ENCODE results near the gene KIF16B. TPM values are rescaled to one million over a fixed set of nuclear protein-coding genes. Genes with fewer than 3 reads are reported as not detected.

The KIF16B gene
- total RNA-seq, 2 donors from 2014 or later = 3.8 to 8.8 TPM

GRCh38 chr20:16312998-16313397, 260.2 kb downstream of the KIF16B start:
- no peak for ATAC-seq

GRCh38 chr20:16311756-16312155, 261.5 kb downstream of the KIF16B start:
- ATAC-seq = no peak
- Mint-ChIP-seq H3K4me1 (ENCODE audit: low read depth in 2 of 2) (peaks cover 0 to 6% of the 10 kb centered on the region in 2 donors), H3K9me3 (no peaks in the 10 kb centered on the region), H3K27ac (no peak overlapping the region), H3K27me3 (no peaks in the 10 kb centered on the region), H3K4me3 (no peak overlapping the region), H3K36me3 (peaks cover 13% of the 10 kb centered on the region)
- DNase-seq (ENCODE audit: low spot score) = no peak

More at GRCh38 chr20:16312998-16313397, 260.2 kb downstream of the KIF16B start:
- Mint-ChIP-seq H3K4me3 (no peak overlapping the region), H3K4me1 (ENCODE audit: low read depth in 2 of 2) (peaks cover 0 to 6% of the 10 kb centered on the region in 2 donors), H3K27ac (no peak overlapping the region), H3K36me3 (peaks cover 12% of the 10 kb centered on the region), H3K27me3 (no peaks in the 10 kb centered on the region), H3K9me3 (no peaks in the 10 kb centered on the region)
- no peak for DNase-seq (ENCODE audit: low spot score)

- H3K4me1 Mint-ChIP-seq (ENCODE audit: low read depth in 2 of 2) = no peaks in the 10 kb centered on the region
- H3K27ac Mint-ChIP-seq = no peak overlapping the region
- peaks cover 7% of the 10 kb centered on the region for H3K9me3 Mint-ChIP-seq
- DNase-seq (ENCODE audit: low spot score) (no peak), ATAC-seq (no peak)
- H3K27me3 Mint-ChIP-seq = no peaks in the 10 kb centered on the region
- peaks cover 22% of the 10 kb centered on the region for H3K36me3 Mint-ChIP-seq
- H3K4me3 Mint-ChIP-seq = no peak overlapping the region
Measured at GRCh38 chr20:16308754-16309153, 264.5 kb downstream of the KIF16B start.

DNA sequence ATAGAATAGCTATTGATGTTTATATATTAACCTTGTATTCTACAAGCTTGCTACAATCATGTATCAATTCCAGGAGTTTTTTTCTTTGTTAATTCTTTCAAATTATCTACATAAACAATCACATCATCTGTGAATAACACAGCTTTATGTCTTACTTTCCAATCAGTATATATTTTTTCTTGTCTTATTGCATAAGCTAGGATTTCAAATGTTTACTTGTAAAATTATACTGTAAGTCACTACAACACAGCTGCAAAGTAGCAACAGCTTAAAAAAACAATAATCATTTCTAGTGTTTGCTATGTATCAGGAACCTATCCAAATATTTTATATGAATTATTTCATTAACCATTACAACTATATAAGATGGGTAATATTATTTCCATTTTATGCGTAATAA, 270.4 kb downstream of the KIF16B start:
- Mint-ChIP-seq H3K4me3 (no peak overlapping the region), H3K4me1 (ENCODE audit: low read depth in 2 of 2) (no peaks in the 10 kb centered on the region), H3K9me3 (peaks cover 12% of the 10 kb centered on the region), H3K27ac (no peak overlapping the region), H3K27me3 (no peaks in the 10 kb centered on the region), H3K36me3 (peaks cover 37% of the 10 kb centered on the region)
- ATAC-seq (no peak), DNase-seq (ENCODE audit: low spot score) (no peak)

- no peak for DNase-seq (ENCODE audit: low spot score)
- ATAC-seq = no peak
- Mint-ChIP-seq H3K4me1 (ENCODE audit: low read depth in 2 of 2) (no peaks in the 10 kb centered on the region), H3K4me3 (no peak overlapping the region), H3K27ac (no peak overlapping the region), H3K27me3 (no peaks in the 10 kb centered on the region), H3K36me3 (peaks cover 38% of the 10 kb centered on the region), H3K9me3 (peaks cover 13% of the 10 kb centered on the region)
Measured at GRCh38 chr20:16301986-16302385, 271.3 kb downstream of the KIF16B start.

- DNase-seq (ENCODE audit: low spot score) (no peak), ATAC-seq (no peak)
- Mint-ChIP-seq H3K27ac (no peak overlapping the region), H3K36me3 (peaks cover 28% of the 10 kb centered on the region), H3K9me3 (peaks cover 6% of the 10 kb centered on the region), H3K4me3 (no peak overlapping the region), H3K27me3 (no peaks in the 10 kb centered on the region), H3K4me1 (ENCODE audit: low read depth in 2 of 2) (no peaks in the 10 kb centered on the region)
Measured at GRCh38 chr20:16299897-16300296, 273.4 kb downstream of the KIF16B start.

- H3K27me3 Mint-ChIP-seq = no peaks in the 10 kb centered on the region
- H3K4me1 Mint-ChIP-seq (ENCODE audit: low read depth in 2 of 2) = no peaks in the 10 kb centered on the region
- no peak overlapping the region for H3K4me3 Mint-ChIP-seq
- peaks cover 4% of the 10 kb centered on the region for H3K9me3 Mint-ChIP-seq
- ATAC-seq = no peak
- DNase-seq (ENCODE audit: low spot score) = no peak
- peaks cover 8% of the 10 kb centered on the region for H3K36me3 Mint-ChIP-seq
- H3K27ac Mint-ChIP-seq = no peak overlapping the region
Measured at GRCh38 chr20:16296931-16297330, 276.3 kb downstream of the KIF16B start.

DNA sequence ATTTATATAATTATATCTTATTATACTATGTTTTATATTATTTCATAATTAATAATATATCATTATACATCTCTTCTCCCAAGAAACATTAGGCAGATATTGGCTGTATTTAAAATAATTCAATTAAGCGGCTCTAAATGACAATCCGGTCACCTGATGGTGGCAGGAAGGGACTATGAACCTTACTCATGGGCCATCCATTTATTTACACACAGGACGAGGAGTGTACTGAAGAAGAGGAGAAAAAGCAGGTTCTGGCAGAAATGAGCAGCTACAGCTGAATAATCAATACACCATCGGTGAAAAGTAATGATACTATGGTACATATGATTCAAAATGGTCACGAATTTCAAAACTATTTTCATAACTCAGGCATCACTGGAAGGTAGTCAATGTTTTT, 277.7 kb downstream of the KIF16B start:
- H3K9me3 Mint-ChIP-seq = peaks cover 4% of the 10 kb centered on the region
- DNase-seq (ENCODE audit: low spot score) (no peak), ATAC-seq (no peak)
- H3K36me3 Mint-ChIP-seq = peaks cover 5% of the 10 kb centered on the region
- H3K27ac Mint-ChIP-seq = no peak overlapping the region
- H3K4me1 Mint-ChIP-seq (ENCODE audit: low read depth in 2 of 2) = no peaks in the 10 kb centered on the region
- no peak overlapping the region for H3K4me3 Mint-ChIP-seq
- no peaks in the 10 kb centered on the region for H3K27me3 Mint-ChIP-seq

DNA sequence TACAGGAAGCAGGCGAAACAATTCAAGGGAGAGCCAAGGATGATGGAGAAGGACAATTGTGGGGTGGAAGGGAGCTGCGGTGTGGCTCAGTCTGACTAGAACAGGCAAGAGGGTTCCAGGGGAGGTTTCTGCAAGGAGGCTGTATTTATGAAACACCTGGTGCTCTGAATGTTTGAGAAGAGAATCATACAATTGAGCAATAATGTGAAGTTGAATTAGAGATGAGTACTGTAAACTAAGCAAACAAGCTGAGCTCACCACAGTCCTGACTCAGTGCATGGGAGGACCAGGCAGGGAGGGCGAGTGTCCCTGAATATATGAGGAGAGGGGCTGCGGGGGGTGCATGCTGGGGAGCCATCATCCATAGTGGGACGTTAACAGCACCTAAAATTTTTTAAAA, 279.7 kb downstream of the KIF16B start:
- ATAC-seq (no peak), DNase-seq (ENCODE audit: low spot score) (no peak)
- Mint-ChIP-seq H3K36me3 (peaks cover 5% of the 10 kb centered on the region), H3K27ac (no peak overlapping the region), H3K4me3 (no peak overlapping the region), H3K4me1 (ENCODE audit: low read depth in 2 of 2) (no peaks in the 10 kb centered on the region), H3K27me3 (no peaks in the 10 kb centered on the region), H3K9me3 (peaks cover 4% of the 10 kb centered on the region)

DNA sequence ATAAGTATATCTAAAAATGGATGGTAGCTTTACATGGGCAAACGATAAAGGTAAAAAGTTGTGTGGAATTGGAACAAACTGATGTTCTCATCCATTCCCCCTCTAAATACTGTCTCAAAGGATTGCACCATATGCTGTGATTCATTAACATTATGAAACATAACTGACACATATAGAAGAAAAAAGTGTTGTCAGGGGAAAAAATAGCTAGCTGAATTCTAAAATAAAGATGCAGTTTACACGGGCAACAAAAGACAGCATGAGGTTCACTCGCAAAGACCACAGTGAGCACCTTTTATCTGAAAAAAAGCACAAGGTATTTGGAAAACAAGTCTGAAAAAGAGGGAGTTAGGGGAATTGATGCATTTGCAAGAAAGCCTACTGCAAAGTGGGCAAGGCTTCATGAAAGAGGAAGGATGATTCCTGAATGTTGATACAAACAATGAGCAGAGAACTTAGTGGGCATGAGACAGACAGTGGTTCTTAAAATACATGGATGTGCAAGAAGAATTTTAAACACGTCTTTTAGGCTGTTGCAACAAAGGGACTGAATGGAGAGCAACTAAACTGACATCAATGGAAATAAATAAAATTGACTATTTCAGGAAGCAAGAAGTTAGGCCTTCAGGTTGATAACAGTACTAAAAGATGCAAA, 280.9 kb downstream of the KIF16B start:
- H3K27me3 Mint-ChIP-seq = no peaks in the 10 kb centered on the region
- ATAC-seq = no peak

DNA sequence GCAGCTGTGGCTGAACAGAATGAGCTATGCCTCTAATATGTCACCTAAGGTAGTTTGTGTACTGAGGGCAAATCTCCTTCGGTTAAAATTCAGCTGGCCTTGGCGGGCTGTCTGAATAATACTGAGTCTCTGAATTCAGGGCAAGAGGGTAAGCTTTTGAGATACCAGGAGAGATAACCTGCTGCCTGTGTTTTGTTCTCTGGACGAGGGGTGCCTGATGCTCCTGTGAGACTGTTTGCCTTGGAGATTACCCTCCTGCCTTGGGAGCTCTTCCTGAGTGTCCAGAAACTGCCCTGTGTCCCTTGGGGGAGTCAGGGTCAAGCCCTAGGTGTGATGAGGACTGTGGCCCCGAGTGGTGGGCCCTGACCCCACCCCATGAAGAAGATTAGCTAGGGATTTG, 282.9 kb downstream of the KIF16B start:
- no peak for ATAC-seq
- DNase-seq (ENCODE audit: low spot score) = no peak
- H3K36me3 Mint-ChIP-seq = no peaks in the 10 kb centered on the region
- H3K9me3 Mint-ChIP-seq = no peaks in the 10 kb centered on the region
- no peak overlapping the region for H3K27ac Mint-ChIP-seq
- H3K27me3 Mint-ChIP-seq = no peaks in the 10 kb centered on the region
- no peak overlapping the region for H3K4me3 Mint-ChIP-seq
- H3K4me1 Mint-ChIP-seq (ENCODE audit: low read depth in 2 of 2) = no peaks in the 10 kb centered on the region

More for the DNA sequence above, 280.9 kb downstream of the KIF16B start:
- Mint-ChIP-seq H3K36me3 (no peaks in the 10 kb centered on the region), H3K27ac (no peak overlapping the region), H3K9me3 (no peaks in the 10 kb centered on the region), H3K4me1 (ENCODE audit: low read depth in 2 of 2) (no peaks in the 10 kb centered on the region), H3K4me3 (no peak overlapping the region)
- no peak for DNase-seq (ENCODE audit: low spot score)

DNA sequence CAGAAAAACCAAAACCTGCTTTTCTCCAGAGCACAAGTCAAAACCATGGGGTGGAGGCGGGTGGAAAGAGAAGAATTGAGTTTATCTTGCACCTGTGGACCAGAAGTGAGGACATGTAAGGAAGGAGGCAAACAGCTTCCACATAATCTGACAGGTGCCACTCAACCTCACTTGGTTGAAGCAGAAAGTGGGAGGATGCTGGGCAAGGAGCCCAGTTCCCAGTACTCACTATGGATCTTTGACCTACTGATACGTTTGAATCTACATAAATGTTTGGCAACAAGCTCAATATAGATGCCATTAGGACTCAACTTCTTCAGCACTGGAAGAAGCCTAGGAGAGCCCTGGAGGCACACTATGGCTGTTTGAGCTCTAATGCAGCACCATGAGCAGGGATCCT, 285.5 kb downstream of the KIF16B start:
- ATAC-seq (no peak), DNase-seq (ENCODE audit: low spot score) (no peak)
- no peaks in the 10 kb centered on the region for H3K9me3 Mint-ChIP-seq
- no peaks in the 10 kb centered on the region for H3K36me3 Mint-ChIP-seq
- no peaks in the 10 kb centered on the region for H3K27me3 Mint-ChIP-seq
- H3K4me1 Mint-ChIP-seq (ENCODE audit: low read depth in 2 of 2) = no peaks in the 10 kb centered on the region
- H3K4me3 Mint-ChIP-seq = no peak overlapping the region
- no peak overlapping the region for H3K27ac Mint-ChIP-seq

DNA sequence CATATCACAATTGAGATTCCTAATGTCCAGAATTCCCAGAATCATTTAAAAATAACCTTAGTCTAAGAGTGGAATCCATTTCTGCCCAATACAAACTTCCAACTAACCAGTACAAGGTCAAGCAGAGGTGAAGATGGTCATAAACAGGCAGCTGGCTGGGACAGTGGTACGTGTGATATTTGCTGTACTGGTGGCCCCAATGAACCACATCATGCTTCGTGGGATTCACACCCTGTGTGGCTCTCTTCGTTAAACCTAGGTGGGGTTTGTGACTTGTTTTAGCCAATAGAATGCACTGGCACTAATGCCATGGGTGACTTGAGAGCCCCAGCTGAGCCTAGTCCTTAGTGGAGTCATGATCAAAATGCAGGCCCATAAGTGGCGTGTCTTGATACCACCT, 286.6 kb downstream of the KIF16B start:
- H3K4me1 Mint-ChIP-seq (ENCODE audit: low read depth in 2 of 2) = no peaks in the 10 kb centered on the region
- no peak overlapping the region for H3K27ac Mint-ChIP-seq
- no peak for ATAC-seq
- no peak for DNase-seq (ENCODE audit: low spot score)
- H3K4me3 Mint-ChIP-seq = no peak overlapping the region
- H3K9me3 Mint-ChIP-seq = no peaks in the 10 kb centered on the region
- H3K27me3 Mint-ChIP-seq = no peaks in the 10 kb centered on the region
- no peaks in the 10 kb centered on the region for H3K36me3 Mint-ChIP-seq

GRCh38 chr20:16284385-16285100, 288.7 kb downstream of the KIF16B start:
- Mint-ChIP-seq H3K27me3 (no peaks in the 10 kb centered on the region), H3K4me3 (no peak overlapping the region), H3K36me3 (no peaks in the 10 kb centered on the region), H3K9me3 (no peaks in the 10 kb centered on the region), H3K4me1 (ENCODE audit: low read depth in 2 of 2) (no peaks in the 10 kb centered on the region), H3K27ac (no peak overlapping the region)
- DNase-seq (ENCODE audit: low spot score) (no peak), ATAC-seq (no peak)

Measured in natural killer cell treated with Interleukin-12 subunit alpha and Interleukin-12 subunit beta and Interleukin-15 and Interleukin-18, amount 100 ng/mL, for 72 hours (primary cell).